Endothelial cell of umbilical vein (primary cell): ENCODE data around the gene ATXN1. TPM values are rescaled to one million over a fixed set of nuclear protein-coding genes. Genes with fewer than 3 reads are reported as not detected.

Source experiments
- BruUV-seq: library from RNA; stranded (reverse); fragments of 400-500 nt; replicated peaks from 2 replicates; lab custom pipeline; 2021; lab: Mats Ljungman, UMichigan
- CTCF ChIA-PET: fragments of 300-600, 350-600 bp; sonication (Branson Sonifier 250); formaldehyde crosslinking; loops from one replicate; lab custom pipeline; 2021; ENCODE audit warnings: antibody characterized with exemption, inconsistent platforms; lab: Charles Lee
- POLR2A ChIA-PET: fragments of 300-600, 350-600 bp; sonication (Branson Sonifier 250); formaldehyde crosslinking; loops from one replicate; lab custom pipeline; 2021; ENCODE audit warnings: antibody characterized with exemption, inconsistent platforms; lab: Charles Lee
- DNase-seq: peaks from one replicate; pipeline ENCODE4 v3.0.0-alpha.2; 2011; ENCODE audit warnings: low read depth, low spot score
- FAIRE-seq: peaks from 2 replicates; lab custom pipeline; 2011; peaks lifted over from hg19 to GRCh38; lab: Jason Lieb, UNC
- H2AFZ ChIP-seq: 2 replicates; pipeline ENCODE4 v1.6.0; 2012; ENCODE audit warnings: low read depth, low read length, control low read depth, inconsistent platforms
- H3K27ac ChIP-seq: 2 replicates; pipeline ENCODE4 v1.5.1; 2011; ENCODE audit warnings: low read depth, mild to moderate bottlenecking, control low read depth, low read length, moderate library complexity; ENCODE audit not compliant: insufficient read depth
- H3K27me3 ChIP-seq, 2 experiments: 2 replicates each; pipeline versions ENCODE4 v1.6.0 to v1.6.1; 2011; ENCODE audit warnings: low read length in 2 of 2, mixed read lengths in 1 of 2; ENCODE audit not compliant: control insufficient read depth in 2 of 2, insufficient read depth in 2 of 2
- H3K36me3 ChIP-seq, 2 experiments: 2 replicates in 1 of 2; 3 replicates in 1 of 2; pipeline ENCODE4 v1.5.1; 2011; ENCODE audit warnings: low read length in 2 of 2, mild to moderate bottlenecking in 1 of 2, moderate library complexity in 1 of 2; ENCODE audit not compliant: control insufficient read depth in 2 of 2, insufficient read depth in 2 of 2; ENCODE audit errors: extremely low read depth in 1 of 2
- H3K4me1 ChIP-seq: 3 replicates; pipeline ENCODE4 v1.5.1; 2011; ENCODE audit warnings: mild to moderate bottlenecking, low read length; ENCODE audit not compliant: control insufficient read depth, insufficient read depth; ENCODE audit errors: extremely low read depth
- H3K4me2 ChIP-seq: 2 replicates; pipeline ENCODE4 v1.6.1; 2011; ENCODE audit warnings: low read length, control low read depth, mixed read lengths; ENCODE audit not compliant: insufficient read depth
- H3K4me3 ChIP-seq, 3 experiments: fragments of 200-600 bp in 1 of 3; sonication (generic), shearing (Covaris generic) in 1 of 3; replicated peaks in 1 of 3; 2 replicates each; pipeline ENCODE4 v1.5.1; 2011 to 2016; ENCODE audit warnings: control low read depth in 3 of 3, low read length in 3 of 3, mild to moderate bottlenecking in 2 of 3, inconsistent platforms in 1 of 3, low read depth in 1 of 3, moderate library complexity in 1 of 3; ENCODE audit not compliant: insufficient read depth in 1 of 3
- H3K79me2 ChIP-seq: 2 replicates; pipeline ENCODE4 v1.6.0; 2012; ENCODE audit warnings: low read length, inconsistent platforms; ENCODE audit not compliant: control insufficient read depth, insufficient read depth
- H3K9ac ChIP-seq: replicated peaks from 2 replicates; pipeline ENCODE3; 2011; ENCODE audit warnings: low read length, control low read depth; ENCODE audit not compliant: insufficient read depth; ENCODE audit errors: extremely low read depth
- H3K9me1 ChIP-seq: replicated peaks from 3 replicates; pipeline ENCODE4 v1.6.0; 2011; ENCODE audit warnings: mild to moderate bottlenecking, low read length; ENCODE audit not compliant: control insufficient read depth, insufficient read depth; ENCODE audit errors: extremely low read depth
- H3K9me3 ChIP-seq: replicated peaks from 2 replicates; pipeline ENCODE4 v1.5.1; 2012; ENCODE audit warnings: low read length, inconsistent platforms; ENCODE audit not compliant: control insufficient read depth, insufficient read depth
- H4K20me1 ChIP-seq: replicated peaks from 2 replicates; pipeline ENCODE3; 2011; ENCODE audit warnings: mild to moderate bottlenecking, low read length; ENCODE audit not compliant: control insufficient read depth, insufficient read depth; ENCODE audit errors: extremely low read depth
- CTCF ChIP-seq, 2 donors: IDR thresholded peaks; 1 replicate in 1 of 2; 2 replicates in 1 of 2; pipeline ENCODE4 v1.5.1; 2011; ENCODE audit warnings: low read length in 2 of 2, mild to moderate bottlenecking in 2 of 2, moderate library complexity in 2 of 2, control low read depth in 1 of 2, inconsistent platforms in 1 of 2, low read depth in 1 of 2; ENCODE audit not compliant: insufficient read depth in 1 of 2; ENCODE audit errors: extremely low read depth in 1 of 2
- EZH2 ChIP-seq: IDR thresholded peaks from 2 replicates; pipeline ENCODE4 v1.6.1; 2012; ENCODE audit warnings: borderline replicate concordance, low read depth, mild to moderate bottlenecking, moderate library complexity, low read length, inconsistent platforms; ENCODE audit not compliant: severe bottlenecking
- FOS ChIP-seq: IDR thresholded peaks from 2 replicates; pipeline ENCODE4 v1.6.1; 2011; ENCODE audit warnings: mild to moderate bottlenecking, low read length, moderate library complexity, borderline replicate concordance; ENCODE audit not compliant: insufficient read depth
- GATA2 ChIP-seq: IDR thresholded peaks from 2 replicates; pipeline ENCODE4 v1.7.0; 2011; ENCODE audit warnings: low read depth, mild to moderate bottlenecking, moderate library complexity, mixed read lengths, low read length; ENCODE audit not compliant: insufficient read length, insufficient read depth
- JUN ChIP-seq: IDR thresholded peaks from 2 replicates; pipeline ENCODE4 v1.6.1; 2011; ENCODE audit warnings: borderline replicate concordance, low read depth; ENCODE audit not compliant: insufficient read length, insufficient read depth
- MAX ChIP-seq: IDR thresholded peaks from 2 replicates; pipeline ENCODE4 v1.6.1; 2011; ENCODE audit not compliant: insufficient read depth, insufficient read length
- MYC ChIP-seq: IDR thresholded peaks from one replicate; pipeline ENCODE4 v1.6.1; 2011; ENCODE audit warnings: mild to moderate bottlenecking, low read depth, low read length
- POLR2A ChIP-seq: IDR thresholded peaks from 2 replicates; pipeline ENCODE4 v1.6.1; 2012; ENCODE audit warnings: low read depth, mild to moderate bottlenecking, control low read depth, low read length
- POLR2AphosphoS5 ChIP-seq: IDR thresholded peaks from 2 replicates; pipeline ENCODE4 v1.6.1; 2012; ENCODE audit warnings: low read depth, mild to moderate bottlenecking, control low read depth, low read length, moderate library complexity; ENCODE audit not compliant: insufficient read depth
- dilution Hi-C: fragments of 300-500 bp; cut with MboI; formaldehyde crosslinking; loops from one replicate; pipeline ENCODE4 v1.15.0; 2019; ENCODE audit warnings: low sequenced_read_pairs; ENCODE audit not compliant: extremely low pct_ligation_motif_present
- intact Hi-C: fragments of 100-400 bp; cut with micrococcal nuclease; formaldehyde crosslinking; loops from one replicate; pipeline ENCODE4 v1.10.0; 2022
- polyA plus RNA-seq, 4 experiments: library from polyadenylated mRNA; depleted of rRNA in 3 of 4; stranded (reverse) in 3 of 4; unstranded in 1 of 4; fragments of >200 nt; gene quantifications; 2 replicates each; pipeline versions ENCODE4 v1.2.1 to v1.2.3, GENCODE V29; 2011 to 2012; ENCODE audit warnings: missing spikeins in 1 of 4
- total RNA-seq: library from RNA; stranded (reverse); gene quantifications from 2 replicates; pipeline ENCODE4 v1.2.3, GENCODE V29; 2021

ATXN1 gene
- total and polyA plus RNA-seq, 2 donors (not counting 3 experiments of a cell fraction or from before 2014, with no cell fraction given) = 16.4 to 33.0 TPM

GRCh38 chr6:16633961-16634360 is 127.3 kb downstream of the ATXN1 start:
- H3K4me1 ChIP-seq = no peaks in the 10 kb centered on the region
- dilution Hi-C loops (no loop called here), intact Hi-C loops (no loop called here)
- no peak overlapping the region for H3K27ac ChIP-seq
- H3K9me3 ChIP-seq = no peaks in the 10 kb centered on the region
- no peak overlapping the region for H3K9ac ChIP-seq
- H3K4me2 ChIP-seq = no peak overlapping the region
- POLR2A ChIA-PET = no interaction called here
- H2AFZ ChIP-seq = no peak overlapping the region
- no peaks in the 10 kb centered on the region for H4K20me1 ChIP-seq
- CTCF ChIA-PET = interaction anchor here (1.2 kb wide), 1 partner anchor 130 kb away, joined by 3 read pairs; no protein-coding TSS in a partner anchor
- TF ChIP-seq FOS (no peak), POLR2A (no peak), POLR2AphosphoS5 (no peak), JUN (no peak), MAX (no peak), CTCF (IDR thresholded peaks at IDR 0.05; ENCODE audit: extremely low read depth in 1 of 2, insufficient read depth in 1 of 2, low read depth in 1 of 2, low read length in 2 of 2) (no peak), EZH2 (no peak), MYC (no peak), GATA2 (no peak)
- DNase-seq (no peak), FAIRE-seq (no peak)
- BruUV-seq = no TSS peak
- H3K27me3 ChIP-seq = no peaks in the 10 kb centered on the region
- no peaks in the 10 kb centered on the region for H3K36me3 ChIP-seq
- no peaks in the 10 kb centered on the region for H3K9me1 ChIP-seq
- H3K4me3 ChIP-seq = no peak overlapping the region
- no peaks in the 10 kb centered on the region for H3K79me2 ChIP-seq
